G401 (cell line): ENCODE data around the gene EEF1E1. TPM values are rescaled to one million over a fixed set of nuclear protein-coding genes. Genes with fewer than 3 reads are reported as not detected.

Experiments
- DNase-seq: peaks from one replicate; pipeline ENCODE4 v3.0.0-alpha.2; 2015; ENCODE audit warnings: low spot score
- in situ Hi-C: cut with HindIII; loops from 2 replicates; pipeline ENCODE4 v1.10.0; 2016; ENCODE audit warnings: low sequenced_read_pairs, mixed read lengths
- total RNA-seq: library from RNA; depleted of rRNA; stranded (reverse); fragments of >200 nt; shearing (Covaris generic); gene quantifications from 2 replicates; pipeline ENCODE4 v1.2.3, GENCODE V29; 2014

EEF1E1 gene
- total RNA-seq, 1 experiment from 2014 or later: 198 TPM

DNA sequence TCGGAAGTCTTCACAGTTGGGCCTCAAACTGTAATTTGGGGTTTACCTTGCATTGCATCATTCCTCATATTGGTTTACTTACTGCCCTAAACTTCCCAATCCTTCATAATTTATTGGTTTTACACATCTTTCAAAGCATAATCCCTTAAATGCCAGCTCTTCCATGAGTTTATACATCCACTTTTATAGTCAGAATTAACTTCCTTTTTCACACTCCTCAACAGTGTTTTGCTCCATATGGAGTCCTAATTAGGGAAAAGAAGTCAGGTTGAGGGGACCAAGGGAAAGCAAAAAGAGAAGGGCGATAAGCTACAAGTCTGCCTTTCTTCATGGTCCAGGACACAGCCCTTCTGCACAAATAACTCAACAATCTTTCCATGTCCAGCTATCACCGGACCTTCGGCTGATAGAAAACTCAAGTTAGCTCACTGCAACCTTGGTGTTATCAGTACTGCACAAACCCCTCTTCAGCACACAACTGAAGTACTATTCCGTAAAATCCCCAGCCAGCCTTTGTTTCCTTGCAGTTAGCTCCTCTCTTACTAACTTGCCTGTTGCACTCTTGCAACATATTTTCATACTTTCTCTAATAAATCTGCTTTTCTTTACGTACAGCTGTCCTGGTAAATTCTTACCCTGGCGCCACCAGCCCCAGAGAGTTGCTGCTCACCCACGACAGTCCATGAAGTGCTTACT, 2.0 kb downstream of the EEF1E1 start:
- DNase-seq: no peak
- in situ Hi-C loops: no loop called here

DNA sequence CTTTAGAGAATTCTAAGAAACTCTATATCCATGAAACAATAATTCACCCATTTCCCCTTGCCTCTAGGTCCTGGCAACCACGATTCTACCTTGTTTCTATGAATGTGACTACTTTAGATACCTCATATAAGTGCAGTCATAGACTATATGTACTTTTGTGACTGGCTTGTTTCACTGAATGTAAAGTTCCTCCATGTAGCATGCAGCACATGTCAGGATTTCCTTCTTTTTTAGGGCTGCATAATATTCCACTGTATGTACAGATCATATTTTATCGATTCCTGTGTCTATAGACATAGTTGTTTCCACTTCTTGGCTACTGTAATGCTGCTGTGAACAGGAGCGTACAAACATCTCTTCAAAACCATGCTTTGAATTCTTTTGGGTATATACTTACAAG, 11.7 kb downstream of the EEF1E1 start:
- no peak for DNase-seq
- in situ Hi-C loops: no loop called here

DNA sequence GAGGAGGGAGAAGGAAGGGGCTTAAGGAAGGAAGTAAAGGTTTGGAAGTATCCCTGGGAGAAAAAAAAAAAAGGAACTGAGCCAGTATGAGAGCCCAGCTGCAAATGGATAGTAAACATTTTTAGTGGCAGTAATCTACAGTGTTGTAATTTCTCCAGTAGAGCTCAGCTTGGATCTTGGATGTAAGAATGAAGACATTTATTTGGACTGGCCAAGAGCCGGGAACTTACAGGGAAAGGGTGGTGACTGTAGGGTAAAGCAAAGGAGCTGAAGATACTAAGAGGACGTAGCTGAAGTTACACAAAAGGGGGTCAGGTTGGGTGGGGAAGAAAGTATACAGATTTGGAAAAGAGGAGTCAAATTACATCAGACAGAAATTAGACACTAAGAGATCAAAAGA, 13.5 kb downstream of the EEF1E1 start:
- DNase-seq: no peak
- in situ Hi-C loops: no loop called here

DNA sequence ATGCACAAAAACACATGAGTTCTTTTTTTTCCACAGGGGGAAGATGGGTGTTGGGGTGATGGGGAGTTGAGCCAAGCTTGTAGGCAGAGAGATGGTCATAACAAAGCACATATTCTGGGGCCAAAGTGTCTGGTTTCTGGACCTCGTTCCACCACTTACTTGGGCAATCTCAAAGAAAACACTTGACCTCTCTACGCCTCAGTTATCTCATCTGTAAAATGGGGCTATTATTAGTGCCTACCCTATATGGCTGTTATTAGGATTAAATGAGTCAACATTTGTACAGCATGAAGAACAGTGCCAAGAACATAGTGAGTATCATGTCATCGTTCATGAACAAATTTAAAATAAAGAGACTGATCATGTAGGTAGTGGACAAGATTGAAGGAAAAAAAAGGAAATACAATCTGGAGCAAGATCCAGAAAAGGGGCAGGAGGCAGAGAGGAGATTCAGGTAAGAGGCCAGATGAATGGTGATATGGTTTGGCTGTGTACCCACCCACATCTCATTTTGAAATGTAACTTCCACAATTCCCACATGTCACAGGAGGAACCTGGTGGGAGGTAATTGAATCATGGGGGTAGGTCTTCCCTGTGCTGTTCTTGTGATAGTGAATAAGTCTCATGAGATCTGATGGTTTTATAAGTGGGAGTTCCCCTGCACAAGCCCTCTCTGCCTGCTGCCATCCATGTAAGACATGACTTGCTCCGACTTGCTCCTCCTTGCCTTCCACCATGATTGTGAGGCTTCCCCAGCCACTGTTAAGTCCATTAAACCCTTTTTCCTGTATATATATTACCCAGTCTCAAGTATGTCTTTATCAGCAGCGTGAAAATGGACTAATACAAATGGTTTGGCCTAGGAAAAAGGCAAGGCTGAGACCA, 14.2 kb downstream of the EEF1E1 start:
- in situ Hi-C loops: no loop called here
- no peak for DNase-seq

DNA sequence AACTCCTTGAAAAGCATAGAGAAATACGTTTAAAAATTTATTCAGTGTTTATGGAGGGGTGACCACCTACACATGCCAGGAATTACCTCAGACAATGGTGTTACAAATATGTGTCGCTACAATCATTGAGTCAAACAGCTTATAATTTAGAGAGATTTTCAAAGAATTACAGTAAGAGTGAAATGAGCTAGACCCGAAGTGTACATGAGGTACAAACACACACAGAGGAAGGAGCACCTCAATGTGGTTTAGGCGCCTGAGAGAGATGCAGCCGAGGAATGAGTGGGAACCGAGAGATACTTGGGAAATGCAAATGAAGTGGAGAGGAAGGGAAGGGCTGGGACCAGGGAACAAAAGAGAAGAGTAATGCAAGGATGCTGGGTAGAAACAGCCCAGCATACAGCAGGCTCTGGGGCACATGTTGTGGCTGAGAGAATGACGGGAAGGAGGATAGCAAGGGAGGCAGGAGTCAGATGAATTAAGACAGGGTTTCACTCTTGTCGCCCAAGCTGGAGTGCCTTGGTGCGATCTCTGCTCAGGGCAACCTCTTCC, 15.5 kb downstream of the EEF1E1 start:
- no peak for DNase-seq
- in situ Hi-C loops: no loop called here

DNA sequence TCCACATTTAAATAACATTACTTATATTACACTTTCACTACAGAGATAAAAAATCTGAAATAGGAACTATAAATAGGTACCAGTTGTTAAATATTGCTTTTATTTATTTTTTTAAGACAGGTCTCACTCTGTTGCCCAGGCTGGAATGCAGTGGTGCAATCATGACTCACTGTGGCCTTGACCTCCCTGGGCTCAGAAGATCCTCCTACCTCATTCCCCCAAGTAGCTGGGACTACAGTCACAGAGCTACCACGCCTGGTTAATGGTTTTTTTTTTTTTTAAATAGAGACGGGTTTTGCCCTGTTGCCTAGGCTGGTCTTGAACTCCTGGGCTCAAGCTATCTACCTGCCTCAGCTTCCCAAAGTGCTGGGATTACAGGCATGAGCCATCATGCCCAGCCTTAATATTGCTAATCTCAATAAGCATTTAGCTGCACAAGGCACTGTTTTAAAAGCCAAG, 17.3 kb downstream of the EEF1E1 start:
- no peak for DNase-seq
- in situ Hi-C loops: no loop called here

DNA sequence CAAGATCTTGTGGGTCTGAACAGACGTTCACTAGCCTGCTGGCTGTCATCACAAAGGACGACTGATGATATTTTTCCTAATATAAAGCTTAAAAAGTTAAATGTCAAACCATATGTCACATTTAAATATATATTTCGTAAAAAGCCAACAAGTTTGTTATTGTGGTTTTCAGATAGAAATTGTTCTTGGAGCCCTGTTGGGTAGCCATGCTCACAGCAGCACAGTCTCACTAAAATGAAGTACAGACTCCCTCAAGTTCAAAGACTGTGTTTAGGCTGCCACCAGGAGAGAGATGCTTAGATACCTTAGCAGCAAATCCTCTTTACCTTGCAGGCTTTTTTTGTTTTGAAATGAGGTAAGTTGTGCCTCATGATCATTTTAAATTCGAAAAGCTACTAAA, 17.8 kb downstream of the EEF1E1 start:
- DNase-seq: no peak
- in situ Hi-C loops: no loop called here

DNA sequence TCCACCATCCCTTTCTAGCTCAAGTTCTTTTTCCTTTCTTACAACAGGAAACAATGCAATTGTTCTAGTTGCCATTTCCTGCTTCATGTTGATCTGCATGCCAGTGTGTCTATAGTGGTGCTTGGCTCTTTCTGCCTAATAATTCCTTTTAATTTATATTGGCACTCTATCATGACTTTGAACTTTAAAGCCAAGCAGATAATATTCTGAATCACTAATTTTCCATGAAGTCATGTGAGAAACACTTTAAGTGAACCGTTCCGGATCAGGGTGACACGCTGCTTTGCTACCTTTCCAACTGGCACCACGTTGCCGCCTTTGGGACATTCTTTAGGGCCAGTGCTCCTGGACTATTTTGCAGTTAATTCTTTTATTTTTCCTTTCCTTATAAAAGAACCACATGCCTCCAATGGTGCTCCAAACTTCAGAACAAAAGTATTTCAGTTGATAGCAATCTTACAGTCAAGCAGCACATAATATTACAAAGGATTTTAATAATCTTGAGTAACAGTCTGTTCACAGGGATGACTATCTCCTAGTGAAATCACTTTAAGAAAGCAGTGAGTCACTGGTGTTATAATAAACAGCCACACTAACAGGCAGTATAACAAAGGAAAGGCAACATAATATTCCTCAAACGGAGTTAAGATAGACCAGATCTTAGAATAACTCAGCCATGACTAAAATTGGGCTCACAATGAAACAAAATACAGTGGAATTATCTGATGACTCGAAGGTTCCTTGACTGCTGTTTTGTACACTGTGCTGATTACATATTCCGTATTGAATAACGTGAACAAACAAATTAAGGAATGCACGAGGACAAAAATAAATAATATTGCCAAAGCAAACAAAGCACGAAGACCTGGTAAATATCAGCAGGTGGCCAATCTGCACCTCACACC, 19.1 kb downstream of the EEF1E1 start:
- no peak for DNase-seq

DNA sequence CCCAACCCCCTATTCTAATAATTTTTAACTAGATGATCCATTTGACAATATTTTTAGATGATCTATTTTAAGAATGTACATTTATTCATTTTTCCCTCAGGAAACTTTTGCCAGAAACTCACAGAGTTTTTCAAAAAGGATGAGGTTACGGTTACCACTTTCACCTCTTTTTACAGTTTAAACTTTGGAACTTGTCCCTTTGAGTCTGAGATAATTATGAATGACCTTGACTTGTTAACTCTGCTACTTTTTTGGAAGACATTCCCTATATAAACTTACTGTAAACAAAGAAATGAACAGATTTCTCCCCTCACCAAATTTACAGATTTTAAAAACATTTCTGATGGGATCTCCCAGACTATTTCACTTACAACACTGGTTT, 19.8 kb downstream of the EEF1E1 start:
- DNase-seq: no peak
- in situ Hi-C loops: no loop called here

More for the DNA sequence above, 19.1 kb downstream of the EEF1E1 start:
- in situ Hi-C loops: no loop called here

DNA sequence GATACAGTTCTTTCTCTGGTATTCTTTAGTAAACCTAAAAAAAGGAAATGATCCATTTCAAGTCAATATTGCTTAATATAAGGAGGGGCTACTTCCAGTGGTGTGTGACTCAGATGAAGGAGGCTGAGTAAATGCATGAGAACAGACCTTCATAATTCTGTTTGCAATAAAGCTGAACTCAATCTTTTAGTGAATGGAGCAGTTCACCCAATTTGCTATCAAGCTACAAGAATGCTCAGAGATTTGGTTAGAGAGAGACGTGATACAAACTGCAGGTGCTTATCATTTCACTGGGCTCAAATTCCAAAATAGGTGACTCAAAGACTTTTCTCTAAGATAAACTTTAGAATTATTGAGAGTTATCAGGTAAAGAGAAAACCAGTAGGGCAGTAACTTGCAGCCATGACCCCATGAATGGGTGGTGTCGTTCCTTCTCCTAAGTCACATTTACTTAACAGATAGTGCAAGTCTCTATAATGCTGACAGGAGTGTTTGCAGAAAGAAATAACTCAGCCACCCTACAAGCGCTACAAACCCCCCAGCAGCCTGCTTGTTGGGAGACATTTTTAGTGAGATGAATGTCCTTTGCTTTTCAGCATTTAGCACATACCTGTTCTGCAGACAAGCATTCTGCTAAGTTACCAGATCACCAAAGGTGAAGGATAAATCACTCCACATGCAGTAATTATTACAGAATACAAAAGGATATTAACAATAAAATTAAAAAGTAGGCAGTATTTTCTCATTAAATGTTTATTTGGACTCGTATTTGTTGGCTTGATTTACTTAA, 21.8 kb downstream of the EEF1E1 start:
- DNase-seq: no peak
- in situ Hi-C loops: no loop called here

DNA sequence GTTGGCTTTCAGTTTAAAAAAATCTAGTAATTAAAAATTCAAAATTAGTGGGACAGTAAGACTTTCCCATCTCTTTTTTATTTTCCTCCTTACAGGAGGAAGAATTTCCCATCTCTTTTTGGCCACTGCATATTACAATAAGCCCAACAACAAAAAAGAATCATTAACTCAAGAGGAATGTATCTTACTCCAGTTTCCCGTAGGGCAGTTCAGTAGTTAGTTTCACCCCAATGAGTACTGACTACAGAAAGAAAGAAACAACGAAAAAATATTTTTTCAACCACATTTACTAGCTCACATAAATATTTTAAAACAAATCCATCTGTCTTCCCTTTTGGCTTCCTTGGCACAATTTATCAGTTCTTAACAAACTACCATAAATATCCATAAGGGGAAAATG, 23.2 kb downstream of the EEF1E1 start:
- in situ Hi-C loops: no loop called here
- DNase-seq: no peak

DNA sequence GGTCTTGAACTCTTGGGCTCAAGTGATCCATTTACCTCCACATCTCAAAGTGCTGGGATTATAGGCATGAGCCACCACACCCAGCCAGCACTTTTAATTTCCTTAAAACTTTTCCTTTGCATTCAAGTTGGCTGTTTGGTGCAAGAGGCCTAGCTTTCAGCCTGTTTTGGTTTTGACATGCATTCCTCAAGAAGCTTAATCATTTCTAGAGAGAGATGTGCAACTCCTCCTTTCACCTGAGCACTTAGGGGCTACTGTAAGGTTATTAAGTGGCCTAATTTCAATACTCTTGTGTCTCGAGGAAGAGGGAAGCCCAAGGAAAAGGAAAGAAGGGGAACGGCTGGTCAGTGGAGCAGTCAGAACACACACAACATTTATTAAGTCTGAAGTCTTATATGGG, 24.4 kb downstream of the EEF1E1 start:
- in situ Hi-C loops: no loop called here

DNA sequence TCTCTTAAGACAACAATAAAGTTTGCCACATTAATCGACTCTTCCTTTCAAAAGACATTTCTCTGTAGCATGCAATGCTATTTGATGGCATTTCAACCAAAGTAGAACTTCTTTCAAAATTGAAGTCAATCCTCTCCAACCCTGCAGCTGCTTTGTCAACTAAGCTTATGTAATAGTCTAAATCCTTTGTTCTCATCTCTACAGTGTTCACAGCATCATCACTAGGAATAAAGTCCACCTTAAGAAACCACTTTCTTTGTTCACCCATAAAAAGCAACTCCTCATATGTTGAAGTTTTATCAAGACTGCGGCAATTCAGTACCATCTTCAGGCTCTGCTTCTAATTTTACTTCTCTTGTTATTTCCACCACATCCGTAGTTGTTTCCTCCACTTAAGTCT, 26.6 kb downstream of the EEF1E1 start:
- no peak for DNase-seq
- in situ Hi-C loops: no loop called here

More for the DNA sequence above, 24.4 kb downstream of the EEF1E1 start:
- DNase-seq: no peak

DNA sequence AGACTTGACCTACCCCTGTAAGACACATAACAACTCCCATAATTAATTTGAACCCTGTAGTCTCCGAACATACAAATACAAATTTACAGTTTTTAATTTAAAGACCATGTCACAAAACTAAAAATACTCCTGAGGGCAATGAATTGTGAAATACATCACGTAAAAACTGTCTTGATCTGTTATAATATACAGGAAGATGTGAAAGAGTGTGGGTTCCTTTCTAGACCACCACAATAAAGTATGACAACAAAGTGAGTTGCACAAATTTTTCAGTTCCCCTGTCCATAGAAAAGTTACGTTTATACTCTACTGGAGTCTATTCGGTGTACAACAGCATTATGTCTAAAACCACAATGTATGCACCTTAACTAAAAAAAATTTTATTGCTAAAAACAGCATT, 27.2 kb downstream of the EEF1E1 start:
- in situ Hi-C loops: no loop called here

DNA sequence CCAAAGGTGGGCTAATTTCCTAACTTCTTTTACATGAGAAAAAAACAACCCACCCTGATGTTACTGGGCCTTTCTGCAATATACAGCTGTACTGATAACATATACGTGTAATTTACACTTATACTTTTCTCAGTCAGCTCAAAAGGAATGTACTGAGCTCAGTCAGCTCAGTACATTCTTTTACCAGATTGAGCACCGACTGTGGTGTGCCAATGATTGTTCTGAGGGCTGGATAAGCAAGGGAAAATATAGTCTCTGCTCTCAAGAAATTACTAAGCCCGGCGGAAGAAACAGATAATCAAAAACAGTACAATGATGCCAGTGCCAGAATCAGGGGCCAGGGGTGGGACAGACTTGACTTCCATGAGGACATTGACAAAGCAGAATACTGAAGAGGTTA, 28.1 kb downstream of the EEF1E1 start:
- in situ Hi-C loops: no loop called here
- no peak for DNase-seq

More for the DNA sequence above, 27.2 kb downstream of the EEF1E1 start:
- DNase-seq: no peak

DNA sequence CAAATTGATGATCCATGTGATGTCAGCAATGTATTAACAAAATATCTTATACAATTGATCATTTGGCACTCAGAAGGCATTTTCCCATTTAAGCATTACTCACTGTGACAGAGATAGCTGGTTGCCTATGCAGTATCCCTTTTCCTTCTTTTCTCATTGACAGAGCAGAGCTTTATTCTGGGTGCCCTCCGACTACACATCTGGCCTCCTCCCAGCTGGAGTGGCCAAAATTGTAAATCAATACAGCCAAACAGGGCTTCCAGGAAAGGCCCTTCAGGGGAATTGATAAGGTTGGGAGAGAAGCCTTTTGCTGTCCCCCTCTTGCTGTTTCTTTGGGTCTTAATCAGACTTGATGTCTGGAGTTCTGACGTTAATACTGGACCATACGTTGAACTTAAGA, 28.6 kb downstream of the EEF1E1 start:
- no peak for DNase-seq
- in situ Hi-C loops: no loop called here

DNA sequence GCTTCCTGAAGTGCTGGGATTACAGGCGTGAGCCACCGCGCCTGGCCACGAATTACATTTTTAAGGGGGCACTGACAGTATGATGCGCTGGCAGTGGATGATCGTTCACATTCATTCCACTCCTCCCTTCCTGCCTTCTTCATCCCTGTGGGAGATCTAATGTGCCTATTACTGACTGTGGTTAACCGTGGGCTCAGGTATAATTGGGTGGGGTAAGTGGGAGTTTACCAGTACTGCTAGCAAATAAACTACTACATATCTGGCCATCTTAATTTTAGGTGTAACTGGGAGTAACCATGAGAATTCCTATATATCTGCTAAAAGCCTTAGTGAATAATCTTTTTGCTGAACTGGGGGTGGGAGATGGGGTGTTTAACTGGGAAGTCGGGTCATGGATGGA, 31.6 kb downstream of the EEF1E1 start:
- DNase-seq: no peak
- in situ Hi-C loops: no loop called here

DNA sequence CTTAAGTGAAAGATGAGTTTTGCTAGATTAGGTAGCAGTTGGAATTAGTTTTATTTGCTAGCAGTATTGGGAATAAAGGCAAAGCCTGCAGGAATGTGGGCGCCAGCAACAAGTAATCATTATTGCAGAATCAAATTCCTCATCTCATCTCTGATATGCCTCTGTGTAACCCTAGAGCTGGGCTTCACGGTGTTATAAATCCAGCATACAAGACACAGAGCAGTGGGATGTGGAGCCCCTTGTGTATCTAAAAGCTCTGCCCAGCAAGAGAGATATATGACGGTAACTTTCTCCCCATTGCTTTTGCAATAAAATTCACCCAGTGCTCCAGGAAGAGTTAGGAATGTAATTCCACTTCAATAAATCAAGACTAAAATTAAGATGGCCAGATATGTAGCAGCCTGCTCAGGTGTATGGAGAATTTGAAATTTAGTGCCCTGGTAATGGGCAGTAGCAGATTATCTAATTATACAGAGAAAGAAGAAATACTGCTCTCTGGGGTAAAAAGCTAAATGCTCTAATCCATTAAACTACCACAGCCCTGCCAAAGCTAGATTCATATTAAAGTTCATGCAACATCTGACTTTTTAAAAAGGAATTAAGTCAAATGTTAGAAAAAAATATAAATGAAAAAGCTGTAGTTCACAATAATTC, 32.6 kb downstream of the EEF1E1 start:
- in situ Hi-C loops: loop anchor here (5.0 kb wide), 1 partner anchor 48 kb away; no protein-coding TSS in a partner anchor
- DNase-seq: no peak
